GM12872 (cell line): ENCODE data around the gene CFAP126.

ENCODE experiments used
- CTCF ChIP-seq: IDR thresholded peaks from 3 replicates; pipeline ENCODE4 v1.5.1; 2011; ENCODE audit warnings: low read depth, mild to moderate bottlenecking, low read length, moderate library complexity; ENCODE audit not compliant: insufficient read depth

The CFAP126 gene

GRCh38 chr1:161357073-161357472 is 10.6 kb downstream of the CFAP126 start:
- no peak for TF ChIP-seq CTCF

GRCh38 chr1:161351482-161351881 is 16.2 kb downstream of the CFAP126 start:
- TF ChIP-seq CTCF = no peak

- no peak for TF ChIP-seq CTCF
These were observed 17.0 kb downstream of the CFAP126 start for GRCh38 chr1:161350671-161351070.

GRCh38 chr1:161342821-161343220 is 24.9 kb downstream of the CFAP126 start:
- TF ChIP-seq CTCF = no peak

GRCh38 chr1:161342177-161342576 is 25.5 kb downstream of the CFAP126 start:
- no peak for TF ChIP-seq CTCF

- no peak for TF ChIP-seq CTCF
These were observed 31.9 kb downstream of the CFAP126 start for GRCh38 chr1:161335796-161336195.

GRCh38 chr1:161333166-161333565 is 34.5 kb downstream of the CFAP126 start:
- no peak for TF ChIP-seq CTCF

GRCh38 chr1:161330346-161330745 is 37.3 kb downstream of the CFAP126 start:
- TF ChIP-seq CTCF = no peak
